Type B pancreatic cell (in vitro differentiated cells): ENCODE data around the gene FANCC. TPM values are rescaled to one million over a fixed set of nuclear protein-coding genes. Genes with fewer than 3 reads are reported as not detected.

ENCODE experiments used
- DNase-seq: peaks from one replicate; pipeline ENCODE4 v3.0.0; 2021; ENCODE audit warnings: mixed read lengths; ENCODE audit not compliant: unreplicated experiment; ENCODE audit errors: extremely low spot score
- H3K27ac Mint-ChIP-seq: 2 replicates; pipeline ENCODE4 v1.8.0; 2021; ENCODE audit warnings: mild to moderate bottlenecking, mixed read lengths
- H3K27me3 Mint-ChIP-seq: 2 replicates; pipeline ENCODE4 v1.8.0; 2021; ENCODE audit warnings: mixed read lengths
- H3K36me3 Mint-ChIP-seq: 2 replicates; pipeline ENCODE4 v1.8.0; 2021; ENCODE audit warnings: mixed read lengths
- H3K4me1 Mint-ChIP-seq: one replicate; pipeline ENCODE4 v1.8.0; 2021; ENCODE audit warnings: mixed read lengths; ENCODE audit not compliant: unreplicated experiment
- H3K4me3 Mint-ChIP-seq: 2 replicates; pipeline ENCODE4 v1.8.0; 2021; ENCODE audit warnings: mild to moderate bottlenecking, mixed read lengths
- H3K9me3 Mint-ChIP-seq: 2 replicates; pipeline ENCODE4 v1.8.0; 2021; ENCODE audit warnings: mixed read lengths
- CTCF ChIP-seq: fragments of 200-600 bp; sonication (generic); conservative IDR thresholded peaks from 2 replicates; pipeline ENCODE4 v1.5.0; 2021; ENCODE audit warnings: antibody characterized with exemption, mild to moderate bottlenecking
- total RNA-seq: library from RNA; stranded (reverse); gene quantifications from 2 replicates; pipeline ENCODE4 v1.2.1, GENCODE V29; 2021; ENCODE audit warnings: low replicate concordance

FANCC gene
- total RNA-seq, 1 donor from 2014 or later, result 19.2 TPM

GRCh38 chr9:95107001-95107749, 210.3 kb downstream of the FANCC start:
- no peak for DNase-seq
- H3K4me3 Mint-ChIP-seq, result no peak overlapping the region
- H3K27ac Mint-ChIP-seq, result no peak overlapping the region
- H3K36me3 Mint-ChIP-seq, result peaks cover 19% of the 10 kb centered on the region
- no peaks in the 10 kb centered on the region for H3K27me3 Mint-ChIP-seq
- TF ChIP-seq CTCF, result no peak
- H3K4me1 Mint-ChIP-seq, result peaks cover 5% of the 10 kb centered on the region
- no peaks in the 10 kb centered on the region for H3K9me3 Mint-ChIP-seq

- TF ChIP-seq CTCF, result no peak
- no peaks in the 10 kb centered on the region for H3K27me3 Mint-ChIP-seq
- H3K27ac Mint-ChIP-seq, result no peak overlapping the region
- H3K9me3 Mint-ChIP-seq, result no peaks in the 10 kb centered on the region
- DNase-seq, result no peak
- peaks cover 12% of the 10 kb centered on the region for H3K4me1 Mint-ChIP-seq
- no peak overlapping the region for H3K4me3 Mint-ChIP-seq
- peaks cover 19% of the 10 kb centered on the region for H3K36me3 Mint-ChIP-seq
Observed at GRCh38 chr9:95105519-95106287, 211.8 kb downstream of the FANCC start.

GRCh38 chr9:95104980-95105379, 212.5 kb downstream of the FANCC start:
- Mint-ChIP-seq H3K9me3 (no peaks in the 10 kb centered on the region), H3K4me3 (no peak overlapping the region), H3K27ac (no peak overlapping the region), H3K36me3 (peaks cover 19% of the 10 kb centered on the region), H3K27me3 (no peaks in the 10 kb centered on the region), H3K4me1 (peaks cover 16% of the 10 kb centered on the region)
- DNase-seq, result no peak
- no peak for TF ChIP-seq CTCF

- H3K27ac Mint-ChIP-seq, result no peak overlapping the region
Observed at GRCh38 chr9:95104581-95104960, 212.9 kb downstream of the FANCC start.

DNA sequence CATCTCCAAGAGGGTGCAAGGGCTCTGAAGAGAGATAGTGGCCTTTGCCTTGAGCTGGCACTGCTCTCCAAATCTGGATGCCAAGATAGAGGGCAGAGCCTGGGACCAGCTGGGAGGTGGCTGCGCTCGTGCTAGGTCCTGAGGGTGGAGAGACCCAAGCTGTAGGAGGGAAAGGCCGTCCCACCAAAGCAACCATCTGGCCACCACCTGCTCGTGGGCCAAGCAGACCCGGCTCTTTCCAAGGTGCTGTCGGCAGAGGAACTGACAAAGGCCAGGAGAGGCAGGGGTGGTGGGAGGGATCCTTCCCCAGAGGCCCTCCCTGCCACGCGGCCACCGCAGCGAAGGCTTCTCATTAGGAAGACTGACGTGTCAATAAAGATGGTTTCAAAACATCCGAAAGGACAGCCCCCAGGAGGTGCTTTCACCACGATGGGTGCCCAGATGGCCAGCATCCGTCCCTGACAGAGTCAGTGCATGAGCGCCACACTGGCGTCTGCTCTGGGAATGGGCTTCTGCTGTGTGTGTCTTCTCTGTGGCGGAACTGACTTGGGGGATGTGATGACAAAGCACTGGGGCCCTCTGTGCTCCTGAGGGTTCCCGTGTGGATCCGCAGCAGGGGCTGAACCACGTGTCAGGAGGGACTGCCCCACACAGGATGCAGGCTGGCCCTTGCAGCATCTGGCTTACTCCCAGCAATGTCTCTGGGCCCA, 213.5 kb downstream of the FANCC start:
- no peaks in the 10 kb centered on the region for H3K27me3 Mint-ChIP-seq
- DNase-seq, result no peak
- peaks cover 18% of the 10 kb centered on the region for H3K4me1 Mint-ChIP-seq
- no peak for TF ChIP-seq CTCF
- H3K36me3 Mint-ChIP-seq, result peaks cover 19% of the 10 kb centered on the region
- no peak overlapping the region for H3K4me3 Mint-ChIP-seq
- H3K9me3 Mint-ChIP-seq, result no peaks in the 10 kb centered on the region
- no peak overlapping the region for H3K27ac Mint-ChIP-seq

More at GRCh38 chr9:95104581-95104960, 212.9 kb downstream of the FANCC start:
- no peaks in the 10 kb centered on the region for H3K27me3 Mint-ChIP-seq
- H3K4me3 Mint-ChIP-seq, result no peak overlapping the region
- peaks cover 18% of the 10 kb centered on the region for H3K4me1 Mint-ChIP-seq
- no peak for TF ChIP-seq CTCF
- DNase-seq, result no peak
- peaks cover 19% of the 10 kb centered on the region for H3K36me3 Mint-ChIP-seq
- H3K9me3 Mint-ChIP-seq, result no peaks in the 10 kb centered on the region
